Measurements from ENCODE around the gene ERC2.
A peak's percentile ranks its signal among the peaks of the same experiment; 100 is the strongest.

The ERC2 gene

DNA sequence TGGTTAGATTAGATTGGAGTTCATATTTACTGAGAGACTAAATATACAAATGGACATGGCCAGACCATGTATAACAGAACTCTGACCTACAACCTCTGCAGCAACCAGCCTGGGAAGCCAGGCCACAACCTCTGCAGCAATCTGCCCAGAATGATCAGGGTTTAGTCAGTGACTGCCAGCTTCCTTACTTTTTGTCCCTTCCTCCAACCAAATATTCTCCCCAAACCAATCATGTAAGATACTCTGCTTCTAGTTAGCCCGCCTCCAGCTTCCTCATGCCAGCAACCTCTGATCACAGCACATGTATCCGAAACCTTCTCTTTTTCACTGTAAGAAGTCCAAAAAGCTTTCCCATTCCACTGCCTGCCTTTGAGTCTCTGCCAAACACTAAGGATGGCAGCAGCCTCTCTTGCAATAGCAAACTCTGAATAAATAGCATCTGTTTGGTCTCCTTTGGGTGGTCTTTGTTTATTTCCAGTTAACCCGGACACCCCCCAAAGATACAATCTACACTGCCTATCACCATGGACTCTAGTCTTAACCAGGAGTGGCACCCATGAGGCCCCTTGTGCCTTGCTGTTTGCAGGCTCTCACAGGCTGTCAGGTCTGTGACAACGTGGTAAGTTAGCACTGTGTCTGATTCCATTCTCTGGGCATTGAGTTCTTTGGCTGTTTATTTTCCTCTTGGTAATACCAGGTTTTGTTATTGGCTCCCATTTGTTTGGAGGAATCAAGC, 102.2 kb downstream of the ERC2 start:
- no peak for DNase-seq

DNA sequence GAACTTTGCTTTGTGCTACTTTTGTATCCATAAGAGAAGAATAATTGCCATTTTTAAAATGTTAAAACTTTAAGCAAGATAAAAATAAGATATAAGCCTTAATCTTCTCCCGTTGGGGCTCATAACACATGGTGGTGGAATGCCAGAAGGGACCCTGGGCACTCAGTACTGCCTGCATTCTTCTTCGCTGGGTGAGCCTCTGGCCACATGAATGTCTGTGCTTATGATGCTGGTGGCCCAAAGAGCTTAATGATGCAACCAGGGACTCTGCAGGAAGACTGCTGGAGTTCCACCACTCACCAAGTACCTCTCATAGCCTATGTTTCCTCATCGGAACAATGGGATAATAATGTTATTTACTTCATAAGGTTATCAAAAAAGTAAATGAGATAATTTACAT, 103.6 kb downstream of the ERC2 start:
- DNase-seq, result no peak

DNA sequence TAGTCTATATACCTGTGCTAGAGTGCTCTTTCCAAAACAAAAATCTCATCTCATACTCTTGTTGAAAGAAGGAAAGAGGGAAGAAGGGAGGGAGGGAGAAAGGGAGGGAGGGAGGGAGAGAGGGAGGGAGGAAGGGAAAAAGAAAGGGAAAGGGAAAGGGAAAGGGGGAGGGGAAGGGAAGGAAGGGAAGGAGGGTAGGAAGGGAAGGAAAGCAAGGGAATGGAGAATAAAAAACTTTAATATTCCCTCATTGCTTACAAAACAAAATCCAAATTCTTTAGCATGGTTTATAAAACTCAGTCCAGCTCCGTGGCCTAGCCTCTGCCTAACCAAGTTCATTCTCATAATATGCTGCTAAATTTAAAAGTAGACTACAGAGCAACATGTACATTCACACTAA, 104.5 kb downstream of the ERC2 start:
- no peak for DNase-seq

DNA sequence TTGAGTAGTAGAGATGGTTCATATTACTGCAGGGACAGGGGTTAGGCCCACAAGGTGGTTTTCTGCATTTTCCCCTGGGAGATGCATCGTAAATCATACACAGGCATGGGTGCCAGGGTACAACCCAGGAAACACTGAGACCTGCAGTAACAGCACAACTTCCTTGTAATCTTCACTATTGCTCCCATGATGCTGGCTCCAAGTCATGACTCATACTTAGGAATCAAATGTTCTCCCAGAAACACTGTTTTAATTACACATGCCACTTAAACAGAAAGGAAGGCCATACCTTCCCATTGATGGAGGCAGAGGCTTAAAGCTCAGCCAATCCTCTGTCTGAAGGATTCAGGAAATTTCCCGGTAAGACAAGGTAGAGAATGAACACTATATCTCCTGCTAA, 106.5 kb downstream of the ERC2 start:
- DNase-seq, result no peak

DNA sequence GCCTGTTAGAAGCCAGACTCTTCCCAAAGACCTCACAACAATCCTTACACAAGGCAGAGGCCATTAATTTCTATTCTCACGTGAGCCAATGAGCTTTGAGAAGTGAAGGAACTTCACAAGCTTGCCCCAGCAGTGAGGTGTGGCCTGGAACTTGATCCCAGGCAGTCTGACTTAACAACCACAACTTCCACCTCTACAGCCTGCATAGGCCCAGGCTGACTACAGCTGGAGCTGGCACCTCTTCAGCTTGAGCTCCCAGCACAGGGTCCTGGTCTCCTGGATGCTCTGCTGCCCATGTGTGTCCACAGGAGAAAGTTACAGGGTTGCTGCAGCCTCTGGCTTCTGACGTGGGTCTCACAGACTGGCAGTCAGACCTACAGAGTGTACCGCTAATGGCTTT, 111.0 kb downstream of the ERC2 start:
- no peak for DNase-seq

DNA sequence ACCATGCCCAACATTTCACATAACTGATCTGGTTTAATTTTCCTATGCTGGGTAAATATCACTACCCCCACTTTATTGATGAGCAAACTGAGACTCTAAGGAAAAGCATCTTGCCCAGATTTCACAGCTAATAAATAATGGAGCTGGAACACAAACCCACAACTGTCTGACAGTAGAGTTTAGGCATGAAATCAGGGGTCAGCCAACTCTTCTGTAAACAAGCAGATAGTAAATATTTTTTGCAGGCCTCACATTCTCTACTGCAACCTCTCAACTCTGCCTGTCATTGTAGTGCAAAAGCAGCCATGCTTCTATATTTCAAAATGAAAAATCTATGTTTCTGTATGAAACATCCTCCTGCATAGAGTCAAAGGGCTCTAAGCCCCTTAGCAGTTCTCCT, 111.5 kb downstream of the ERC2 start:
- DNase-seq, result no peak

DNA sequence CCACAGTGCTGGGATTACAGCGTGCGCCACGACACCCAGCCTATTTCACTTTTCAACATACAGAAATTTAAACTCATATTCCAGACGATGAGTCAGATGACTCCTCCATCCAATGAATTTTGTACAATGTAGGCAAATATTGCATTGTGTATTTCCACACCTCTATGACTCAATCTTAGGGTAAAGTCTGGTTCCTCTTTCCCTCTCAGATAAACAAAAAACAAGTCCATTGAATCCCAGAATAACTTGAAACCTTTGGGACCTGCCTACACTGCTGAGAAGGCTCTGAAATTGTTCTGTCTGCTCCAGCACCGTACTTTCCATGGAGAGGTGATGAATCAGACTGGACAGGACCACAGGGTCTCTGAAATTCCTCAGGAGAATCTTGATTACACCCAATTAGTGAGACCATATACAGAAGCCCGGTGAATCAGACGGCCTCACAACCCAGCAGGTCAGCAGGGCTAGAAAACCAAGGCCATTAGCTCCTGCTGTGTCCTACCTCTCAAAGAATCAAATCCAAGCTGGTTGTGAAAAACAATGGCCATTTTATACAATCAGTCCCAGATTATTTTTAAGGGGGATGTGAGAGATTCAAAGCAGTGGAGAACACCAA, 112.6 kb downstream of the ERC2 start:
- no peak for DNase-seq

DNA sequence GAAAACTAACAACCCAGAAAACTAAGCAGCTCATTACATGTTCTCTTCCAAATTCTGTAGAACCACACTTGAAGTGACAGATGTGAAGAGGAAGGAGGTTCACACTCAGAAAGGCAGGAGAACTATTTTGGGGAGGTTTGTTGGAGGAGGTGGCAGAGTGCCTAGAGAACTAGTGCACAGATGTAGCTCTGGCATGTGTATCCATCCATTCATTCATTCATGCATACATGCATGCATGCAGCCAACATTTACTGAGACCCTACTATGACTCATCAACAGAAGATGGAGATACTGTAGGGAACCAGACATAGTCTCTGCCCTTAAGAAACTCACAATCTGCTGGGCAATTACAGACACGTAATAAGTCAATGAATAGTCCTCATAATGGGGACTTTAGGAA, 116.7 kb downstream of the ERC2 start:
- no peak for DNase-seq

DNA sequence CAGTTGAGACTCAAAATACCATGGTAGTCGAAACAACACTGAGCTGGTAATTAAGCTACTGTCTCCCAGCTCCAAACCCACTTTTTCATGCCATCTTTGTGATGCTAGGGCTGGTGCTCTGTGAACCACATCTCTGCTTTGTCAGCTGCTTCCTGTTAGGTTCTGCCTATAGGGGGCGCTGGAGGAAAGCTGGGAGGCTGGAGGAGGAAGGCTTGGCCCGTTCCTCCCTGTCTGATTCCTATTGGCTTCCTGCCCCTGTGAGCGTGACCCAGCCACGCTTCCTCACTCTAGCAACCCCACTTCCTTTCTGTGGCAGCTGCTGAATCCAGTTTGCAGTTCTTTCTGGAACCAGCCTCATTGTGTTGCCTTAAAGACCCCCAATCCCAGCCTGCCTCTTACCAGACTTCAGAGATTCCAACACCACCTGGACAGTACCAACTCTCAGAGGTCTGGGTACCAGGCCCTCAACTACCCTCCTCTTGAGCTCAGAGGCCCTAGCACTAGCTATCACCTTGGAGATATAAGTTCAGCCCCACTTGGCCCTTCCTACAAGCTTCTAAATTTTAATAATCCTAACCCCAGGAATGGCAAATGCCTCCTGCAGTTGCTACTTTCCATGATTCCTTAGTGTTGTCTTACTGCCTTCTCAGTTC, 120.9 kb downstream of the ERC2 start:
- peak; percentile 52 for DNase-seq

DNA sequence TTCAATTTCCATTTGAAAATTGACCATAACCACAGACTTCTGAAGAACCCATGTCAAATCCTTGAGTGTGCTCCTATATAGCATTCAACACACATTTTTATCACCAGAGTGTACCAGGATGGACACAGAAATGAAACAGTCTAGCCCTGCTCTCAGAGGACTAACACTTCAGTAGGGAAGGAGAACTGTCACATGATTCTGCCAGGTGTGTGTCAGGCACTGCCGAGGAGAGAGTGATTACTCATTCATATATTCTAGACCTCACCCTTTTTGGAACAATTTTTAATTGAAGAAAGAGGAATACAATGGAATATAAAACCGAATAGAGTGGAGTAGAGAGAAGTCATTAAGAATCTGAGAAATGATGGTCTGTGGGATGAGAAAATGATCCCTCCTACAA, 125.8 kb downstream of the ERC2 start:
- no peak for DNase-seq

DNA sequence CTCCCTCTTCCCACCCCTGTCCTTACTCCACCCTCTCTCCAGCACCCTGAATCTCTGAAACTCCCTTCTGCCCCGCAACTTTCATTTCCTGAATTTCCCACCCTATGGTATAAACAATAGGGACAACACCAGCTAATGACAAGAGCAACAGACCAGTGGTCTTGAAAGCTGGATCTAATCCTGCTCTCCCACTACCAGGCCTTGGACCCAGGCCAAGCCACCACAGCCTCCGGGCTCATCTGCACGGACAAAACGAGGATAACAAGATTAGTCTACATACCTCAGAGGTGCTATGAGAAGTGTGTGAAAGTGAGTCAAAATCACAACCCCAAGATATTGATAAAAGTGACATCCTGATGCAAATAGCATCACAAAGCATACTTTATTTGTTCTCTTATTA, 128.6 kb downstream of the ERC2 start:
- no peak for DNase-seq

DNA sequence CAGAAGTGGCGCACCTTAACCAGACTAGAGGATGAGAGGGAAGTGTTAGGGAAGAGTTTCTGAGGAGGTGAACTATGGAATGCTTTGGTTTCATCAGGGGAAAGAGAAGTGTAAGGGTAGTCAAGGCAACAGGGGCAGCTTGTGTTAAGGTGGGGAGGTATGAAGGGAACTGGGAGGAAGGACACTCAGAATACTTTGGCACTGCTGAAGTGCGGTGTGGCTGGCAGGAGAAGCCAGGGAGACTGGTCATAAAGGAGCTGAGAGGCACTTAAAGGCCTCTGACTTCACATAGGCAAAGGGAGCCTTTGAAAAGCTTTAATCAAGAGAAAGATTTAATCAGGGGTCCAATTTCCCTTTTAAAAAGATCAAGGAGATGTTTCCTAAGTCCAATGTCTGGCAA, 129.0 kb downstream of the ERC2 start:
- no peak for DNase-seq

DNA sequence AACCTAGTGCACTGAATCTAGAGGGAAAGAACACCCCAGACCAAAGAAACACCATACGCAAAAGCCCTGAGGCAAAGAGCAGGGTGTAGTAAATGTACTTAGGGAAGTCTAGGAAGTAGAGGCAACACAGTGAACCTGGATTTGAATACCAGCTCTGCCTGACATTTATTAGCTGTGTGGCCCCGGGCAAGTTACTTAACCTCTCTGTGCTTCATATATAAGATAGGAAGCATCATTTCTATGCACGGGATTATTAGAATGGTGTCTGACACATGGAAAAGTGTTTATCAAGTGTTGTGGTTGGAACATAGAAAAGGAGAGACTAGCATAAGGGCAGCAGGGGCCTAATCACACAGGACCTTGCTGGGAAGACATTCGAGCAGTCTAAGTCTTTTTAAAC, 132.2 kb downstream of the ERC2 start:
- DNase-seq, result no peak

DNA sequence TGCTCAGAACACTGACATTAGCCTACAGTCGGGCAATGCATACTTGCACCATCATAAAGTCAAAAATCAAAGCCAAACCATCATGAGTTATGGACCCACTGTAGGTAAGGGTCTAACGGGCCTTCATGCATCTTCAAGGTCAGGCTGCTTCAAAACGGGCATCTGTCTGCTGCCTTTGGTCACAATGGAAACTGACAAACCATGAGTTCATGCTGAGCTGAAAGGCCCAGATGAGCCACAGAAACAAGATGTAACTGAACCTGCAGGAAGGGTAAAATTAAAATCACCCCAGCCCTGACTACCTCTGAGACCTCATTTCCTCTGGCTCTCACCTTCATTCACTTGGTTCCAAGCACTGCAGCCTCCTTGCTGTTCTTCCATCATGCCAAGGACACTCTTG, 143.8 kb downstream of the ERC2 start:
- no peak for DNase-seq

DNA sequence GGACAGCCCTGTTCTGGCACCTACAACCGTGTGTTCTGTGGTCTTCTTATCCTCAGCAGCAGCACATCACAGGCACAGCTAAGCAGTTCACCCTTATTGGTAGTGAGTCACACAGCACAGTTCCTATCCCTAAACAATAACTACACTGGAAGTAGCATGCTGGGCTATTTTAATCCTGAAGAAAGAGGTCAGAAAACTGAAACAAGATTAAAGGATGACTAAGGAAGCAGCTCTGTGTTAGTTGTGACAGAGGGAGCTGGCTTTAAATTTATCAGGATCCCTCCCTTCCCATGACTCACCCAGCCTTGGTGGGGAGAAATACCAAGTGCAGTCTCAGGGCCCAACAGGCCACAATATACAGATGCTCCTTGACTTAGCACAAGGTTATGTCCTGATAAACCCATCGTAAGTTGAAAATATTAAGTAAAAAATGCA, 144.3 kb downstream of the ERC2 start:
- DNase-seq, result no peak

DNA sequence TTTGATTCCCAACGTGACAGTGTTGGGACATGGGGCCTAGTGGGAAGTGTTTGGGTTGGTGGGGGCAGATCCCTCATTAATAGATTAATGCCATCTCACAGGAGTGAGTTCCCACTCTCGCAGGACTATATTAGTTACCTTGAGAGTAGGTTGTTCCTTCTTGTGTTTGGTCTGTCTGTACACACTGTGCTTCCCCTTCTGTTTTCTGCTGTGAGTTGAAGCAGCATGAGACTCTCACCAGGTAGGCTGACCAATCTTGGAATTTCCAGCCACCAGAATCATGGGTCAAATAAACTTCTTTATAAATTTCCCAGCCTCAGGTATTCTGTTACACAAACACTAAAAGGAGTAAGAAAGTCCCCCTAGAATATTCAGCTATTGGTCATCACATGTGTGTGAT, 145.4 kb downstream of the ERC2 start:
- DNase-seq, result no peak

DNA sequence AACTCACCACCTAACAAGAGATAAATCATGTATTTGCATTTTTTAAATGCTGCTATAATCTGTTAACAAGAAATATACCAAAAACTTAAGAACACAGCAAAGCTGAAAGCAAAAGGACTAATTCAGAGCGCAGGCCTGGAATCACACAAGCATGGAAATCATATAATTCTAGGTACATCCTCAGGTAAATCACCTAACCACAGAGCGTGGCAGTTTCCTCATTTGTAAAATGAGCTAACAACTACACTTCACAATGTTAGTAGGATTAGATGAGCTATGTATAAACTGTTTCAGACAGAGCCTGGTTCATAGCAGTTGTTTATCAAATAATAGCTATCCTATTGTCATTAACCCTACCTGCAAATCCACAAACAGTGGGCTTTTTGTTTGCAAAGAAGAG, 146.4 kb downstream of the ERC2 start:
- DNase-seq, result no peak

DNA sequence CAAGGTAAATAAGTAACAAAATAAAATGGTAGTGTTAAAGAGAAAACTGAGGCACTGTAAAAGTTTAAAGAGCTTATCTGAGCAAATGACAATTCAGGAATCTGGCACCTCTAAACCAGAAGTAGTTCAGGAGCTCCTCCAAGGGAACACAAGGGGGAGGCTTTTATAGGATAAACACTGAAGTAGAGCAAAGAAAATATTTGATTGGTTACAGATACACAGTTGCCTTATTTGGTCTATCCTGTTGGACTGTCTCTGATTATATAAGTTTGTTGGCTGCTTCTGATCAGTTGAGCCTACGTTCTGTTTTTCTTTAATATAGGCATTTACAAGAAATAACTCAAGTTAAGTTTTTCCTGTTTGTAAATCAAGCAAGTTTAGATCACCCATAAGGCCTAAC, 146.9 kb downstream of the ERC2 start:
- DNase-seq, result no peak

DNA sequence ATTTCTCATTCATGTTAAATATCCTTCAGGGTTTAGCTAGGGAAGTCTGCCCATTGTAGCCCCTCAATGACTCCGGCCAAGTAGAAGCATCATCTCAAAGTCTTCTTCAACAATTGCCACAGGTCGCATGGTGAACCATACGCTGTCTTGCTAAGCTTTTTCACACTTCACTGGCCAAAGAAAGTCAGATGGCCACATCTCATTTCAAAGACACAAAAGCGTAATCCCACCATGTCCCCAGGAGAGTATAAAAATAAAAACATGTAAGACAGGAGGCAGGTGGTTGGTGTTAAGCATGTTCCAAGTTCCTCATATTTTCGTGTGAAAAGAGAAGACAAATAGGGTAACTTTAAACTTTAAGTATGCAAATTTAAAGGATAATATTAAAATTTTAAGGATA, 147.4 kb downstream of the ERC2 start:
- DNase-seq, result no peak

DNA sequence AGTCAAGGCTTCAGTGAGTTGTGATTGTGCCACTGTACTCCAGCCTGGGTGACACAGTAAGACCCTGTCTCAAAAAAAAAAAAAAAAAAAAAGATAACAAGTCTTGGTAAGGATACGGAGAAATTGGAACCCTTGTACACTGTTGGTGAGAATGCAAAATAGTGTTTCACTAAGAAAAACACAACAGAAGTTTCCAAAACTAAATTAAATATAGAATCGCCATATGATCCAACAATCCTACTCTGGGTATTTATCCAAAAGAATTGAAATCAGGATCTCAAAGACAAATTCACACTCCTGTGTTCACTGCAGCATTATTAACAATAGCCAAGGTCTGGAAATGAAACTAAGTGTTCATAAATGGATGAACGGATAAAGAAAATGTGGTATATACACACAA, 149.4 kb downstream of the ERC2 start:
- DNase-seq, result no peak

DNA sequence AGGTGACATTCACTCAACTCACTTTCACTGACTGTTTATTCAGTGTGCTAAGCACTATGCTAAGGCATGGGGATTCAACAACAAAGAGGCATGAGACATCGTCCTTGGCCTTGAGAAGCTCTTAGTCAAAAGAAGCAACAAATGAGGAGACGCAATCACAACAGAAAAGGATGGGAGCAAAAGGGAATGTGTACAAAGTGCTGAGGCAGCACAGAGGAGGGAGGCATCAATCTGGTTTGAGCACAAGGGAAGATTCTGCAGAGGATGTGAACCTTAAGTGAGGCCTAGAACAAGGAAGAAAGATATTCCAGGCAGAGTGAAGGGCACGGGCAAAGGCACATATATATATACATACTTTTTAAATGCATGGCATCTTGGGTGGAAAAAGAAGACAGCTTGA, 151.3 kb downstream of the ERC2 start:
- DNase-seq, result no peak

DNA sequence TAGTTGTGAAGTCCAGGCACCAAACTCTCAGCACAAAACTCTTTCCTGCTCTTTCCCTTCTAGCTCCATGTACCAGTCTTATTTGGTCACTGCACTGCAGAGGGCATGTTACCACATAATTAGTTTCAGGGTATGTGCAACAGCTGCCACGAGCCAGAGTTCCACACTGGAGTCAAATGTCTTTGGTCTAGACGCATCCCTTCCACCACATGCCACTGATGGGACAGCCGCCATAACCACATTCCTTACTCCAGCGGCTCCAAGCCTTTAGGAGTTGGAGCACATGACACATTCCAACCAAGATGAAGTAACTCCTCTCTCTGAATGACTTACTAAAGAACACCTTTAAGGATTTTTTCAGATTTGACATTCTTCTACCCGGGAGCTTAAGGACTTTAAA, 153.4 kb downstream of the ERC2 start:
- no peak for DNase-seq

DNA sequence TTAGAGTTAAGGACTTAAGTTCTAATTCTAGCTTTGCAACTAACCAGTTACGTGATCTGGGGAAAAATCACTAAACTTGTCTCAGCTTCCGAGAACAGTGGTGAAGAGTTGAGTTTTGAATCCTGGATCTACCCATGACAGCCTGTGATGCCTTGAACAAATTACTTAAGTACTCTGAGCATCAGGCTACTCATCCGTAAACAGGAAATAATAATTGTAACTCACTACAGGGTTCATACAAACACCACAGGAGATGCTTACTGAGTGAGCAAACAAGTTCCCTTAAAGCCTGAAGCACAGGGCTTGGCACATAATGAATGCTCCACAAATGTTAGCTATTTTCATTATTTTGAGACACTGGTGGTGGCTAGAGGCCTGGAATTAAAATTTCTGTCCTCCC, 158.8 kb downstream of the ERC2 start:
- no peak for DNase-seq

DNA sequence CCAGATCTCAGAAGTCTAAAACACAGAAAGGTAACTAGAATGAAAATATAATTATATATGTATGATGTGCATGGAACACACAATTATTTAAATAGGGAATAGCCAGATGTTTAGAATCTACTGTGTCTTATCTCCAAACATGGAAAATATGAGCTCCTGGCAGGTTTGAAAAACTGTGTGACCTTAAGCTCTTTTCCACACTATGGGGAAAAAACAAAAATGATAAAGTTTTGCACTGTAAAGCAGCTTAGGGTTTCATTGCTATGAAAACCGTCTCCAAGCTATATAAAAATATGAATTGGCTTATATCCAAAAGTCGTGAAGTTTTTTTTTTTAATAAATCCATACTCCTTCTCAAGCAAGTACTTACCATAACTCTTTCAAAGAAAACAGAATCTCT, 159.8 kb downstream of the ERC2 start:
- no peak for DNase-seq

DNA sequence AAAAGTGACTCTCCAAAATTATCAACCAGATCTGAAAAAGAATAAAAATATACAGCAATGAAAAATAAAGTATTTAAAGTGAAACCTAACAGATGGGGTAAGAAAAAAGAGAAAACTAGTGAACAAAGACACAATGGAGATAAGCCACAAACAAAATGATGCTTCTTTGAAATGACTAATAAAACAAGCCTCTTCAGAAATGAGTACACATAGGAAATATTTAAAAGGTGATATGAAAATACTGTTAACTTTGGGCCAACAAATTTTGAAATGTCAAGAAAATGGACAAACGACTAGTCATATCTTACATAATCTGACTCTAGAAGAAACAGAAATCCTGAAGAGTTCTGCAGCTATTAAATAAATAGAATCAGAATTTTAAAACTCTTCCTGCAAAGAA, 164.2 kb downstream of the ERC2 start:
- no peak for DNase-seq
